SK-N-SH (cell line): ENCODE data around the gene F2R. TPM values are rescaled to one million over a fixed set of nuclear protein-coding genes. Genes with fewer than 3 reads are reported as not detected.

ENCODE experiments used
- CTCF ChIA-PET: fragments of 300-600, 350-600 bp; formaldehyde crosslinking; extraction: SDS; loops from one replicate; lab custom pipeline; 2021; lab: Yijun Ruan, JAX
- POLR2A ChIA-PET: fragments of 350-600 bp; sonication (Branson Sonifier 250); formaldehyde crosslinking; extraction: SDS; loops from one replicate; lab custom pipeline; 2020; ENCODE audit warnings: antibody characterized with exemption, inconsistent platforms; lab: Yijun Ruan, JAX
- DNase-seq: peaks from one replicate; pipeline ENCODE4 v3.0.0; 2012
- H2AFZ ChIP-seq: fragments of 200-600 bp; sonication (generic); 2 replicates; pipeline ENCODE4 v1.8.1; 2016; ENCODE audit warnings: antibody characterized with exemption, mild to moderate bottlenecking, low read depth
- H3F3A ChIP-seq: fragments of 200-600 bp; sonication (generic); replicated peaks from 2 replicates; pipeline ENCODE3; 2016; ENCODE audit warnings: antibody characterized with exemption, mild to moderate bottlenecking; ENCODE audit not compliant: insufficient read depth
- H3K27ac ChIP-seq, 2 experiments: fragments of 200-500 bp in 1 of 2; fragments of 200-600 bp in 1 of 2; sonication (Bioruptor generic) in 1 of 2; sonication (generic), shearing (Covaris generic) in 1 of 2; 2 replicates each; pipeline versions ENCODE4 v1.5.1 to v1.6.1; 2014 to 2016; ENCODE audit warnings: low read depth in 2 of 2, inconsistent platforms in 1 of 2, low read length in 1 of 2, mild to moderate bottlenecking in 1 of 2, mixed read lengths in 1 of 2
- H3K27me3 ChIP-seq: fragments of 200-600 bp; sonication (generic), shearing (Covaris generic); 2 replicates; pipeline ENCODE4 v1.6.1; 2016; ENCODE audit warnings: mixed run types; ENCODE audit not compliant: insufficient read depth
- H3K36me3 ChIP-seq, 2 experiments: fragments of 200-500 bp in 1 of 2; fragments of 200-600 bp in 1 of 2; sonication (Bioruptor generic) in 1 of 2; sonication (generic) in 1 of 2; replicated peaks in 1 of 2; 2 replicates each; pipeline versions ENCODE3 to v1.5.1; 2014 to 2016; ENCODE audit warnings: low read length in 1 of 2, mild to moderate bottlenecking in 1 of 2; ENCODE audit not compliant: insufficient read depth in 2 of 2, control insufficient read depth in 1 of 2
- H3K4me1 ChIP-seq, 2 experiments: fragments of 200-500 bp in 1 of 2; fragments of 200-600 bp in 1 of 2; sonication (Bioruptor generic) in 1 of 2; sonication (generic), shearing (Covaris generic) in 1 of 2; 2 replicates each; pipeline versions ENCODE4 v1.5.1 to v1.6.1; 2014 to 2016; ENCODE audit warnings: low read depth in 1 of 2, low read length in 1 of 2, mixed run types in 1 of 2; ENCODE audit not compliant: insufficient read depth in 2 of 2, control insufficient read depth in 1 of 2
- H3K4me2 ChIP-seq: fragments of 200-600 bp; sonication (generic), shearing (Covaris generic); 2 replicates; pipeline ENCODE4 v1.6.1; 2017; ENCODE audit warnings: mixed run types
- H3K4me3 ChIP-seq, 2 experiments: fragments of 200-500 bp in 1 of 2; fragments of 200-600 bp in 1 of 2; sonication (Bioruptor generic) in 1 of 2; sonication (generic), shearing (Covaris generic) in 1 of 2; 2 replicates each; pipeline versions ENCODE4 v1.5.1 to v1.8.1; 2014 to 2016; ENCODE audit warnings: low read depth in 2 of 2, inconsistent platforms in 1 of 2, low read length in 1 of 2, mild to moderate bottlenecking in 1 of 2, mixed read lengths in 1 of 2, moderate library complexity in 1 of 2
- H3K79me2 ChIP-seq: fragments of 200-600 bp; sonication (generic); 2 replicates; pipeline ENCODE4 v1.8.1; 2017; ENCODE audit warnings: mild to moderate bottlenecking; ENCODE audit not compliant: insufficient read depth
- H3K9ac ChIP-seq: fragments of 200-600 bp; sonication (generic); 2 replicates; pipeline ENCODE4 v1.6.1; 2017; ENCODE audit warnings: mixed run types
- H3K9me2 ChIP-seq: fragments of 200-600 bp; sonication (generic); 2 replicates; pipeline ENCODE4 v1.6.1; 2017; ENCODE audit warnings: mixed run types
- H3K9me3 ChIP-seq: fragments of 200-600 bp; sonication (generic); 2 replicates; pipeline ENCODE4 v1.6.1; 2017; ENCODE audit warnings: mixed run types, mild to moderate bottlenecking, moderate library complexity
- H4K20me1 ChIP-seq: fragments of 200-600 bp; sonication (generic); 2 replicates; pipeline ENCODE4 v1.6.1; 2017; ENCODE audit warnings: mild to moderate bottlenecking, mixed run types; ENCODE audit not compliant: insufficient read depth
- CHD2 ChIP-seq: fragments of 150-350 bp; IDR thresholded peaks from 2 replicates; pipeline ENCODE4 v1.6.1; 2018; ENCODE audit warnings: low read length; ENCODE audit not compliant: partially characterized antibody
- EP300 ChIP-seq, 2 experiments: IDR thresholded peaks; 2 replicates each; pipeline versions ENCODE4 v1.4.0 to v1.6.1; 2012; ENCODE audit warnings: borderline replicate concordance in 1 of 2, low read depth in 1 of 2, low read length in 1 of 2
- JUND ChIP-seq: IDR thresholded peaks from 2 replicates; pipeline ENCODE4 v1.4.0; 2012
- MEF2A ChIP-seq: IDR thresholded peaks from 2 replicates; pipeline ENCODE4 v1.4.0; 2012; ENCODE audit warnings: low read depth, borderline replicate concordance
- NRF1 ChIP-seq: IDR thresholded peaks from 2 replicates; pipeline ENCODE4 v1.6.1; 2012; ENCODE audit warnings: low read depth, mild to moderate bottlenecking, low read length
- RFX5 ChIP-seq: IDR thresholded peaks from 2 replicates; pipeline ENCODE4 v1.6.1; 2012; ENCODE audit warnings: mild to moderate bottlenecking, improper control_type of control experiment, low read length
- RXRA ChIP-seq: IDR thresholded peaks from 2 replicates; pipeline ENCODE4 v1.4.0; 2012; ENCODE audit warnings: low read depth, mild to moderate bottlenecking, borderline replicate concordance
- SIN3A ChIP-seq: IDR thresholded peaks from 2 replicates; pipeline ENCODE4 v1.6.1; 2012; ENCODE audit warnings: low read depth, mild to moderate bottlenecking, low read length, moderate library complexity, borderline replicate concordance
- YY1 ChIP-seq: IDR thresholded peaks from 2 replicates; pipeline ENCODE4 v1.4.0; 2012; ENCODE audit warnings: low read depth, mild to moderate bottlenecking
- WGBS: methylation state at CpG from one replicate; pipeline ENCODE4 v1.1.6; 2017; ENCODE audit warnings: low lambda C conversion rate; 5-methylcytosine and 5-hydroxymethylcytosine counted together
- polyA plus RNA-seq, 3 experiments: library from polyadenylated mRNA; depleted of rRNA; stranded (reverse); fragments of >200 nt; gene quantifications; 2 replicates each; pipeline ENCODE4 v1.2.3, GENCODE V29; 2012
- TF ChIP-seq, protein P1 (sequence below): IDR thresholded peaks from 2 replicates; pipeline ENCODE4 v1.4.0; 2012; ENCODE audit warnings: low read depth, borderline replicate concordance
- TF ChIP-seq, protein P2 (sequence below): IDR thresholded peaks from 2 replicates; pipeline ENCODE4 v1.4.0; 2012; ENCODE audit warnings: low read depth
- TF ChIP-seq, protein P3 (sequence below): fragments of 150-350 bp; IDR thresholded peaks from 2 replicates; pipeline ENCODE4 v1.6.1; 2017; ENCODE audit warnings: antibody characterized with exemption, low read length, low read depth, borderline replicate concordance
- TF ChIP-seq, protein P4 (sequence below): IDR thresholded peaks from 2 replicates; pipeline ENCODE4 v1.6.1; 2012; ENCODE audit warnings: mild to moderate bottlenecking, low read depth, low read length, moderate library complexity

Gene F2R
- polyA plus RNA-seq, 1 of the 3 experiments (the other 2 are of a cell fraction) = 212 TPM

DNA sequence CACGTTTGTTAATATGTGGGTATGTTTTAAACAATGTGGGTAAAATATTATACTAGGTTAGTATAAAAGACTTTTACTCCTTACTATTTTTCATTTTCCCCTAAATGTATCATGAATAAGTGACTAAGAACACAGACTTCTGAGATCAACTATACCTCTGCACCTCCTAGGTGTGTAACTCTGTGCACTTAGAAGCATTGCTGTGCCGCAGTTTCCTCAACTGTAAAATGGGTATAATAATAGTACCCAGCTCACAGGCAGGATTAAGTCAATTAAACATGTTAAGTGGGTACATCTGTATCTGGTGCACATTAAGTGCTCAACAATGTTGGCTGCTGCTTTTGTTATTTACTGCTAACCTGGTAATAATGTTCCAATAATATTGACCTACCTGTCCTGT is 21.6 kb upstream of the F2R start:
- POLR2A ChIA-PET = no interaction called here
- WGBS = 50% methylated on average over 2 of the region's 2 CpGs

More for the DNA sequence above, 21.6 kb upstream of the F2R start:
- Histone ChIP-seq H3K27ac (no peak overlapping the region), H3K36me3 (peaks cover 0 to 4% of the 10 kb centered on the region in 2 experiments), H3K9ac (no peak overlapping the region), H3K4me2 (no peak overlapping the region), H3F3A (peaks cover 30% of the 10 kb centered on the region), H2AFZ (no peak overlapping the region), H3K79me2 (no peaks in the 10 kb centered on the region), H3K9me3 (no peaks in the 10 kb centered on the region; the same call in 1 of the 2 replicates), H4K20me1 (no peaks in the 10 kb centered on the region), H3K4me3 (no peak overlapping the region), H3K4me1 (peaks cover 3 to 29% of the 10 kb centered on the region in 2 experiments), H3K9me2 (no peaks in the 10 kb centered on the region), H3K27me3 (no peaks in the 10 kb centered on the region)
- TF ChIP-seq RFX5 (no peak), CHD2 (no peak), YY1 (no peak), SIN3A (no peak), NRF1 (no peak), JUND (no peak), EP300 (IDR thresholded peaks at IDR 0.05; ENCODE audit: borderline replicate concordance in 1 of 2, low read depth in 1 of 2, low read length in 1 of 2) (no peak), MEF2A (no peak), RXRA (no peak)
- TF ChIP-seq, protein P1, sequence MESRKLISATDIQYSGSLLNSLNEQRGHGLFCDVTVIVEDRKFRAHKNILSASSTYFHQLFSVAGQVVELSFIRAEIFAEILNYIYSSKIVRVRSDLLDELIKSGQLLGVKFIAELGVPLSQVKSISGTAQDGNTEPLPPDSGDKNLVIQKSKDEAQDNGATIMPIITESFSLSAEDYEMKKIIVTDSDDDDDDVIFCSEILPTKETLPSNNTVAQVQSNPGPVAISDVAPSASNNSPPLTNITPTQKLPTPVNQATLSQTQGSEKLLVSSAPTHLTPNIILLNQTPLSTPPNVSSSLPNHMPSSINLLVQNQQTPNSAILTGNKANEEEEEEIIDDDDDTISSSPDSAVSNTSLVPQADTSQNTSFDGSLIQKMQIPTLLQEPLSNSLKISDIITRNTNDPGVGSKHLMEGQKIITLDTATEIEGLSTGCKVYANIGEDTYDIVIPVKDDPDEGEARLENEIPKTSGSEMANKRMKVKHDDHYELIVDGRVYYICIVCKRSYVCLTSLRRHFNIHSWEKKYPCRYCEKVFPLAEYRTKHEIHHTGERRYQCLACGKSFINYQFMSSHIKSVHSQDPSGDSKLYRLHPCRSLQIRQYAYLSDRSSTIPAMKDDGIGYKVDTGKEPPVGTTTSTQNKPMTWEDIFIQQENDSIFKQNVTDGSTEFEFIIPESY = no peak
- TF ChIP-seq, protein P2, sequence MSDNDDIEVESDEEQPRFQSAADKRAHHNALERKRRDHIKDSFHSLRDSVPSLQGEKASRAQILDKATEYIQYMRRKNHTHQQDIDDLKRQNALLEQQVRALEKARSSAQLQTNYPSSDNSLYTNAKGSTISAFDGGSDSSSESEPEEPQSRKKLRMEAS = no peak
- TF ChIP-seq, protein P3, sequence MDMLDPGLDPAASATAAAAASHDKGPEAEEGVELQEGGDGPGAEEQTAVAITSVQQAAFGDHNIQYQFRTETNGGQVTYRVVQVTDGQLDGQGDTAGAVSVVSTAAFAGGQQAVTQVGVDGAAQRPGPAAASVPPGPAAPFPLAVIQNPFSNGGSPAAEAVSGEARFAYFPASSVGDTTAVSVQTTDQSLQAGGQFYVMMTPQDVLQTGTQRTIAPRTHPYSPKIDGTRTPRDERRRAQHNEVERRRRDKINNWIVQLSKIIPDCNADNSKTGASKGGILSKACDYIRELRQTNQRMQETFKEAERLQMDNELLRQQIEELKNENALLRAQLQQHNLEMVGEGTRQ = no peak
- TF ChIP-seq, protein P4, sequence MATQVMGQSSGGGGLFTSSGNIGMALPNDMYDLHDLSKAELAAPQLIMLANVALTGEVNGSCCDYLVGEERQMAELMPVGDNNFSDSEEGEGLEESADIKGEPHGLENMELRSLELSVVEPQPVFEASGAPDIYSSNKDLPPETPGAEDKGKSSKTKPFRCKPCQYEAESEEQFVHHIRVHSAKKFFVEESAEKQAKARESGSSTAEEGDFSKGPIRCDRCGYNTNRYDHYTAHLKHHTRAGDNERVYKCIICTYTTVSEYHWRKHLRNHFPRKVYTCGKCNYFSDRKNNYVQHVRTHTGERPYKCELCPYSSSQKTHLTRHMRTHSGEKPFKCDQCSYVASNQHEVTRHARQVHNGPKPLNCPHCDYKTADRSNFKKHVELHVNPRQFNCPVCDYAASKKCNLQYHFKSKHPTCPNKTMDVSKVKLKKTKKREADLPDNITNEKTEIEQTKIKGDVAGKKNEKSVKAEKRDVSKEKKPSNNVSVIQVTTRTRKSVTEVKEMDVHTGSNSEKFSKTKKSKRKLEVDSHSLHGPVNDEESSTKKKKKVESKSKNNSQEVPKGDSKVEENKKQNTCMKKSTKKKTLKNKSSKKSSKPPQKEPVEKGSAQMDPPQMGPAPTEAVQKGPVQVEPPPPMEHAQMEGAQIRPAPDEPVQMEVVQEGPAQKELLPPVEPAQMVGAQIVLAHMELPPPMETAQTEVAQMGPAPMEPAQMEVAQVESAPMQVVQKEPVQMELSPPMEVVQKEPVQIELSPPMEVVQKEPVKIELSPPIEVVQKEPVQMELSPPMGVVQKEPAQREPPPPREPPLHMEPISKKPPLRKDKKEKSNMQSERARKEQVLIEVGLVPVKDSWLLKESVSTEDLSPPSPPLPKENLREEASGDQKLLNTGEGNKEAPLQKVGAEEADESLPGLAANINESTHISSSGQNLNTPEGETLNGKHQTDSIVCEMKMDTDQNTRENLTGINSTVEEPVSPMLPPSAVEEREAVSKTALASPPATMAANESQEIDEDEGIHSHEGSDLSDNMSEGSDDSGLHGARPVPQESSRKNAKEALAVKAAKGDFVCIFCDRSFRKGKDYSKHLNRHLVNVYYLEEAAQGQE = no peak
- CTCF ChIA-PET = interaction anchor here (1.2 kb wide), 1 partner anchor 383 kb away, joined by 5 read pairs; no protein-coding TSS in a partner anchor
- no peak for DNase-seq
